Measurements from ENCODE around the gene ZNF214.

Gene ZNF214
- 0 to 0.13 reads per million in 2 donors for total RNA-seq

GRCh38 chr11:7020183-7020917, at the start of gene ZNF214, which contains the start of gene NLRP14:
TSS of gene ZNF214 (minus strand) at chr11:7020346. CDS start at chr11:7002835, 17,511 bp downstream.
TSS of gene NLRP14 (plus strand) at chr11:7020479. CDS start at chr11:7038587, 18,108 bp downstream.
- no peak for DNase-seq

- DNase-seq = no peak
Measured at GRCh38 chr11:7062534-7062933, 42.4 kb upstream of the ZNF214 start.

- no peak for DNase-seq
Measured at GRCh38 chr11:7060868-7061267, 40.7 kb upstream of the ZNF214 start.

- no peak for DNase-seq
Measured at GRCh38 chr11:7057641-7058040, 37.5 kb upstream of the ZNF214 start.

GRCh38 chr11:7056828-7057513, 36.8 kb upstream of the ZNF214 start:
- no peak for DNase-seq

- DNase-seq = no peak
Measured at GRCh38 chr11:7050191-7050590, 30.0 kb upstream of the ZNF214 start.

- no peak for DNase-seq
Measured at GRCh38 chr11:7046474-7047175, 26.5 kb upstream of the ZNF214 start.

- DNase-seq = no peak
Measured at GRCh38 chr11:7034019-7034418, 13.9 kb upstream of the ZNF214 start.

- no peak for DNase-seq
Measured at GRCh38 chr11:7032692-7033091, 12.5 kb upstream of the ZNF214 start.

GRCh38 chr11:7031471-7031871, 11.3 kb upstream of the ZNF214 start:
- DNase-seq = no peak

- no peak for DNase-seq
Measured at GRCh38 chr11:7030836-7031235, 10.7 kb upstream of the ZNF214 start.

GRCh38 chr11:7028141-7028540, 8.0 kb upstream of the ZNF214 start:
- DNase-seq = no peak

GRCh38 chr11:7021318-7021717, 1.2 kb upstream of the ZNF214 start:
- no peak for DNase-seq

- no peak for DNase-seq
Measured at GRCh38 chr11:7019500-7020182, 505 bp downstream of the ZNF214 start.

- no peak for DNase-seq
Measured at GRCh38 chr11:7016011-7016410, 4.1 kb downstream of the ZNF214 start.

- no peak for DNase-seq
Measured at GRCh38 chr11:7014118-7014517, 6.0 kb downstream of the ZNF214 start.

GRCh38 chr11:7004482-7004881, 15.7 kb downstream of the ZNF214 start:
- DNase-seq = no peak

GRCh38 chr11:6995703-6996102, 24.4 kb downstream of the ZNF214 start:
- no peak for DNase-seq

GRCh38 chr11:6992457-6993417, 27.4 kb downstream of the ZNF214 start:
- no peak for DNase-seq

- DNase-seq = no peak
Measured at GRCh38 chr11:6992026-6992425, 28.1 kb downstream of the ZNF214 start.

- DNase-seq = no peak
Measured at GRCh38 chr11:6991227-6991626, 28.9 kb downstream of the ZNF214 start.

- no peak for DNase-seq
Measured at GRCh38 chr11:6988506-6988905, 31.6 kb downstream of the ZNF214 start.
